ENCODE results near the gene TBC1D5. TPM values are rescaled to one million over a fixed set of nuclear protein-coding genes. Genes with fewer than 3 reads are reported as not detected.

TBC1D5 gene
- total RNA-seq, 1 donor from 2014 or later = 108 TPM

DNA sequence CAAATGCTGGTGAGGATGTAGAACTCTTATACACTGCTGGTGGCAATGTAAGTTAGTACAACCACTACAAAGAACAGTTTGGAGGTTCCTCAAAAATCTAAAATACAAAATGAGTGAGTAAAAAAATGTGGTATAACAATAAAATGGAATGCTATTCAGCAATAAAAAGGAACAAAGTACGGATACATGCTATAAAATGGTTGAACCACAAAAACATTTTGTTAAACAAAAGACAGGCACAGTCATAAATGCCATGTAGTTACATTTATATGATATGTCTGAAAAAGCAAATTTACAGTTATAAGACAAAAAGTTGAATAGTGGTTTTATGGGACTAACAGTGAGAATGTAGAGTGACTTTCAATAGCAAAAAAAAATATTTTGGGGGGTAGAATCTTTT, 285.8 kb downstream of the TBC1D5 start:
- H3K27ac ChIP-seq = no peak overlapping the region
- no peak for DNase-seq (ENCODE audit: low spot score)
- Mint-ChIP-seq H3K27ac (no peak overlapping the region), H3K36me3 (peaks cover 7% of the 10 kb centered on the region), H3K4me3 (no peak overlapping the region), H3K9me3 (peaks cover 2% of the 10 kb centered on the region), H3K4me1 (no peaks in the 10 kb centered on the region), H3K27me3 (ENCODE audit: insufficient read depth, low read depth) (no peaks in the 10 kb centered on the region)
- H3K79me2 ChIP-seq (ENCODE audit: low read depth) = no peaks in the 10 kb centered on the region
- H3K36me3 ChIP-seq = no peaks in the 10 kb centered on the region
- H3K9me3 ChIP-seq (ENCODE audit: low read depth) = no peaks in the 10 kb centered on the region
- no peaks in the 10 kb centered on the region for H3K4me1 ChIP-seq
- no peak overlapping the region for H3K9ac ChIP-seq
- no peak overlapping the region for H3K4me3 ChIP-seq
- H3K4me2 ChIP-seq = no peak overlapping the region
- no peaks in the 10 kb centered on the region for H4K20me1 ChIP-seq (ENCODE audit: low read depth)
- no peaks in the 10 kb centered on the region for H3K27me3 ChIP-seq
- TF ChIP-seq EZH2 (IDR thresholded peaks at IDR 0.05) = no peak
- no peak for TF ChIP-seq EZH2phosphoT487 (IDR thresholded peaks at IDR 0.05)
- TF ChIP-seq, protein P1, sequence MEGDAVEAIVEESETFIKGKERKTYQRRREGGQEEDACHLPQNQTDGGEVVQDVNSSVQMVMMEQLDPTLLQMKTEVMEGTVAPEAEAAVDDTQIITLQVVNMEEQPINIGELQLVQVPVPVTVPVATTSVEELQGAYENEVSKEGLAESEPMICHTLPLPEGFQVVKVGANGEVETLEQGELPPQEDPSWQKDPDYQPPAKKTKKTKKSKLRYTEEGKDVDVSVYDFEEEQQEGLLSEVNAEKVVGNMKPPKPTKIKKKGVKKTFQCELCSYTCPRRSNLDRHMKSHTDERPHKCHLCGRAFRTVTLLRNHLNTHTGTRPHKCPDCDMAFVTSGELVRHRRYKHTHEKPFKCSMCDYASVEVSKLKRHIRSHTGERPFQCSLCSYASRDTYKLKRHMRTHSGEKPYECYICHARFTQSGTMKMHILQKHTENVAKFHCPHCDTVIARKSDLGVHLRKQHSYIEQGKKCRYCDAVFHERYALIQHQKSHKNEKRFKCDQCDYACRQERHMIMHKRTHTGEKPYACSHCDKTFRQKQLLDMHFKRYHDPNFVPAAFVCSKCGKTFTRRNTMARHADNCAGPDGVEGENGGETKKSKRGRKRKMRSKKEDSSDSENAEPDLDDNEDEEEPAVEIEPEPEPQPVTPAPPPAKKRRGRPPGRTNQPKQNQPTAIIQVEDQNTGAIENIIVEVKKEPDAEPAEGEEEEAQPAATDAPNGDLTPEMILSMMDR (IDR thresholded peaks at IDR 0.05) = no peak
- H3F3A ChIP-seq (ENCODE audit: low read depth) = no peaks in the 10 kb centered on the region
- no peak overlapping the region for H2AFZ ChIP-seq (replicated peaks)

DNA sequence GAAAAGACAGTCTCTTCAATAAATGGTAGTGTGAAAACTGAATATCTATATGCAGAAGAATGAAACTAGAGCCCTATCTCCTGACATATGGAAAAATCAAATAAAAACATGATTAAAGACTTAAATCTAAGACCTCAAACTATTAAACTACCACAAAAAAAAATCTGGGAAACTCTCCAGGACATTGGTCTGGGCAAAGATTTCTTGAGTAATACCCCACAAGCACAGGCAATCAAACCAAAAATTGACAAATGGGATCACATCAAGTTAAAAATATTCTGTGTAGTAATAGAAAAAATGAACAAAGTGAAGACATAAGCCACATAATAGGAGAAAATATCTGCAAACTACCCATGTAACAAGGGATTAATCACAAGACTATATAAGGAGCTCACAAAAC, 286.4 kb downstream of the TBC1D5 start:
- DNase-seq (ENCODE audit: low spot score) = no peak
- peaks cover 11% of the 10 kb centered on the region for H3K36me3 Mint-ChIP-seq
- H3K27me3 ChIP-seq = no peaks in the 10 kb centered on the region
- no peak overlapping the region for H3K27ac Mint-ChIP-seq
- no peaks in the 10 kb centered on the region for H3F3A ChIP-seq (ENCODE audit: low read depth)
- no peak overlapping the region for H3K9ac ChIP-seq
- no peak overlapping the region for H3K4me3 ChIP-seq
- H3K79me2 ChIP-seq (ENCODE audit: low read depth) = no peaks in the 10 kb centered on the region
- no peaks in the 10 kb centered on the region for H3K27me3 Mint-ChIP-seq (ENCODE audit: insufficient read depth, low read depth)
- no peaks in the 10 kb centered on the region for H3K36me3 ChIP-seq
- no peak overlapping the region for H2AFZ ChIP-seq (replicated peaks)
- no peaks in the 10 kb centered on the region for H4K20me1 ChIP-seq (ENCODE audit: low read depth)
- H3K27ac ChIP-seq = no peak overlapping the region
- H3K4me3 Mint-ChIP-seq = no peak overlapping the region
- peaks cover 5% of the 10 kb centered on the region for H3K9me3 Mint-ChIP-seq
- no peaks in the 10 kb centered on the region for H3K9me3 ChIP-seq (ENCODE audit: low read depth)
- no peaks in the 10 kb centered on the region for H3K4me1 ChIP-seq
- TF ChIP-seq, protein P1 (IDR thresholded peaks at IDR 0.05) = no peak
- TF ChIP-seq EZH2phosphoT487 (IDR thresholded peaks at IDR 0.05) (no peak), EZH2 (IDR thresholded peaks at IDR 0.05) (no peak)
- H3K4me1 Mint-ChIP-seq = no peaks in the 10 kb centered on the region
- no peak overlapping the region for H3K4me2 ChIP-seq

DNA sequence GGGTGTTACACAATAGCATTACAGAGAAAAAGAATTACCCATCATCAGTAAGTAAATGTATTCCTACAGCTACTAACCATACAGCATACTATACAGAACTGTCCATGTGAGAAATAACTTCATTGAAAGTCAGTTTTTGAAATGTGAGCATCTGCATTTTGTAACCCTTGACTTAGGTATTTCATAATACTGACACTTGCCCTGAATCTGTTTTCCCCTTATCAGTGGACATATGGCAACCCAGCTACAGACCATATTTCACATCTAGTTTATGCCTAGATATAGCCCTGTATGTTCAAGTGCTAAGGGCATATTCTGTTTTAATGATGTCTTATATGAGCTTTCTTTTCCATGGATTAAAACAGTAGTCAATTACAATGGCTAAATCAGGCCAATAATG, 297.6 kb downstream of the TBC1D5 start:
- Histone ChIP-seq H3K27me3 (no peaks in the 10 kb centered on the region), H4K20me1 (ENCODE audit: low read depth) (no peaks in the 10 kb centered on the region), H3K9ac (no peak overlapping the region), H3K79me2 (ENCODE audit: low read depth) (no peaks in the 10 kb centered on the region), H3K4me1 (no peaks in the 10 kb centered on the region), H3K27ac (no peak overlapping the region), H3K9me3 (ENCODE audit: low read depth) (no peaks in the 10 kb centered on the region), H3K4me3 (no peak overlapping the region), H3K36me3 (no peaks in the 10 kb centered on the region), H3F3A (ENCODE audit: low read depth) (no peaks in the 10 kb centered on the region), H2AFZ (replicated peaks) (no peak overlapping the region), H3K4me2 (no peak overlapping the region)
- DNase-seq (ENCODE audit: low spot score) = no peak
- no peak overlapping the region for H3K27ac Mint-ChIP-seq
- H3K9me3 Mint-ChIP-seq = no peaks in the 10 kb centered on the region
- no peaks in the 10 kb centered on the region for H3K4me1 Mint-ChIP-seq
- no peak overlapping the region for H3K4me3 Mint-ChIP-seq
- H3K27me3 Mint-ChIP-seq (ENCODE audit: insufficient read depth, low read depth) = peaks cover 3% of the 10 kb centered on the region
- TF ChIP-seq EZH2 (IDR thresholded peaks at IDR 0.05) (no peak), EZH2phosphoT487 (IDR thresholded peaks at IDR 0.05) (no peak)
- TF ChIP-seq, protein P1 (IDR thresholded peaks at IDR 0.05) = no peak
- no peaks in the 10 kb centered on the region for H3K36me3 Mint-ChIP-seq

Data from neural progenitor cell (in vitro differentiated cells).